ENCODE data around the gene C6orf120.
A peak's percentile ranks its signal among the peaks of the same experiment; 100 is the strongest.
"Not testable (repeated sequence)": the region's sequence is repeated elsewhere in the genome, so short reads cannot be mapped to it uniquely, and the experiment has no call there.

C6orf120 gene

GRCh38 chr6:169677096-169677495 lies 24.8 kb upstream of the C6orf120 start:
- no peak overlapping the region for H3K4me3 ChIP-seq (ENCODE audit: low read depth in 1 of 2, low read length in 2 of 2)
- peaks cover 4 to 12% of the 10 kb centered on the region in 2 donors for H3K4me1 ChIP-seq (ENCODE audit: control insufficient read depth in 1 of 2, insufficient read depth in 2 of 2, low read length in 2 of 2)
- H3K27me3 ChIP-seq (ENCODE audit: control insufficient read depth in 1 of 2, insufficient read depth in 2 of 2, low read length in 2 of 2): no peaks in the 10 kb centered on the region

DNA sequence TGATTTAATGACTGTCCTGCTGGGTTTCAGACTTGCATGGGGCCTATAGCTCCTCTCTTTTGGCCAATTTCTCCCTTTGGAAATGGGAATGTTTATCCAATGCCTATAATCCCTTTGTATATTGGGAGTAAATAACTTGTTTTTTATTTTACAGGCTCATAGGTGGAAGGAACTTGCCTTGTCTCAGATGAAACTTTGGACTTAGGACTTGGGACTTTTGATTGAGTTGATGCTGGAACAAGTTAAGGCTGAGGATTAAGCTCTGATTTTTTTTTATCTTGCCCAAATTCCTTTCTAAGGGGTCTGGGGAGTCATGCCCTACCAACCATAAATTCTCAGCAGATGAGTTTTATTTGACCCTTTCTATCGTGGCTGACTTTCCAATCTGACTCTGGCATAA lies 23.6 kb upstream of the C6orf120 start:
- peaks cover 4 to 12% of the 10 kb centered on the region in 2 donors for H3K4me1 ChIP-seq (ENCODE audit: control insufficient read depth in 1 of 2, insufficient read depth in 2 of 2, low read length in 2 of 2)
- H3K9me3 ChIP-seq (ENCODE audit: control insufficient read depth in 1 of 2, low read length in 2 of 2): no peaks in the 10 kb centered on the region
- H3K27me3 ChIP-seq (ENCODE audit: control insufficient read depth in 1 of 2, insufficient read depth in 2 of 2, low read length in 2 of 2): no peaks in the 10 kb centered on the region
- H3K4me3 ChIP-seq (ENCODE audit: low read depth in 1 of 2, low read length in 2 of 2): no peak overlapping the region
- H3K36me3 ChIP-seq (ENCODE audit: control insufficient read depth in 1 of 2, insufficient read depth in 2 of 2, low read length in 2 of 2): peaks cover 3 to 9% of the 10 kb centered on the region in 2 donors
- no peak overlapping the region for H3K9ac ChIP-seq (ENCODE audit: low read depth in 1 of 2, low read length in 2 of 2)
- no peak overlapping the region for H3K27ac ChIP-seq (ENCODE audit: low read depth, low read length)

More at GRCh38 chr6:169677096-169677495, 24.8 kb upstream of the C6orf120 start:
- H3K36me3 ChIP-seq (ENCODE audit: control insufficient read depth in 1 of 2, insufficient read depth in 2 of 2, low read length in 2 of 2): peaks cover 3 to 9% of the 10 kb centered on the region in 2 donors
- H3K9me3 ChIP-seq (ENCODE audit: control insufficient read depth in 1 of 2, low read length in 2 of 2): no peaks in the 10 kb centered on the region
- H3K27ac ChIP-seq (ENCODE audit: low read depth, low read length): no peak overlapping the region
- H3K9ac ChIP-seq (ENCODE audit: low read depth in 1 of 2, low read length in 2 of 2): no peak overlapping the region

GRCh38 chr6:169684056-169684455 lies 17.9 kb upstream of the C6orf120 start:
- no peaks in the 10 kb centered on the region for H3K27me3 ChIP-seq (ENCODE audit: control insufficient read depth in 1 of 2, insufficient read depth in 2 of 2, low read length in 2 of 2)
- peaks cover 8 to 16% of the 10 kb centered on the region in 2 donors for H3K9me3 ChIP-seq (ENCODE audit: control insufficient read depth in 1 of 2, low read length in 2 of 2)
- no peak overlapping the region for H3K4me3 ChIP-seq (ENCODE audit: low read depth in 1 of 2, low read length in 2 of 2)
- no peak overlapping the region for H3K9ac ChIP-seq (ENCODE audit: low read depth in 1 of 2, low read length in 2 of 2)
- peaks cover 8 to 30% of the 10 kb centered on the region in 2 donors for H3K36me3 ChIP-seq (ENCODE audit: control insufficient read depth in 1 of 2, insufficient read depth in 2 of 2, low read length in 2 of 2)
- no peaks in the 10 kb centered on the region for H3K4me1 ChIP-seq (ENCODE audit: control insufficient read depth in 1 of 2, insufficient read depth in 2 of 2, low read length in 2 of 2)
- H3K27ac ChIP-seq (ENCODE audit: low read depth, low read length): no peak overlapping the region

GRCh38 chr6:169685860-169686259 lies 16.1 kb upstream of the C6orf120 start:
- Histone ChIP-seq H3K36me3 (ENCODE audit: control insufficient read depth in 1 of 2, insufficient read depth in 2 of 2, low read length in 2 of 2) (peaks cover 9 to 30% of the 10 kb centered on the region in 2 donors), H3K4me1 (ENCODE audit: control insufficient read depth in 1 of 2, insufficient read depth in 2 of 2, low read length in 2 of 2) (no peaks in the 10 kb centered on the region), H3K27ac (ENCODE audit: low read depth, low read length) (no peak overlapping the region), H3K4me3 (ENCODE audit: low read depth in 1 of 2, low read length in 2 of 2) (no peak overlapping the region), H3K9ac (ENCODE audit: low read depth in 1 of 2, low read length in 2 of 2) (no peak overlapping the region), H3K9me3 (ENCODE audit: control insufficient read depth in 1 of 2, low read length in 2 of 2) (peaks cover 8 to 16% of the 10 kb centered on the region in 2 donors), H3K27me3 (ENCODE audit: control insufficient read depth in 1 of 2, insufficient read depth in 2 of 2, low read length in 2 of 2) (no peaks in the 10 kb centered on the region)

GRCh38 chr6:169689287-169689686 lies 12.6 kb upstream of the C6orf120 start:
- Histone ChIP-seq H3K9me3 (ENCODE audit: control insufficient read depth in 1 of 2, low read length in 2 of 2) (peaks cover 11 to 16% of the 10 kb centered on the region in 2 donors), H3K27me3 (ENCODE audit: control insufficient read depth in 1 of 2, insufficient read depth in 2 of 2, low read length in 2 of 2) (no peaks in the 10 kb centered on the region), H3K9ac (ENCODE audit: low read depth in 1 of 2, low read length in 2 of 2) (no peak overlapping the region), H3K36me3 (ENCODE audit: control insufficient read depth in 1 of 2, insufficient read depth in 2 of 2, low read length in 2 of 2) (peaks cover 6 to 21% of the 10 kb centered on the region in 2 donors), H3K27ac (ENCODE audit: low read depth, low read length) (no peak overlapping the region), H3K4me1 (ENCODE audit: control insufficient read depth in 1 of 2, insufficient read depth in 2 of 2, low read length in 2 of 2) (no peaks in the 10 kb centered on the region), H3K4me3 (ENCODE audit: low read depth in 1 of 2, low read length in 2 of 2) (no peak overlapping the region)

GRCh38 chr6:169691260-169691659 lies 10.7 kb upstream of the C6orf120 start:
- peaks cover 5 to 6% of the 10 kb centered on the region in 2 donors for H3K9me3 ChIP-seq (ENCODE audit: control insufficient read depth in 1 of 2, low read length in 2 of 2)
- no peak overlapping the region for H3K27ac ChIP-seq (ENCODE audit: low read depth, low read length)
- no peaks in the 10 kb centered on the region for H3K4me1 ChIP-seq (ENCODE audit: control insufficient read depth in 1 of 2, insufficient read depth in 2 of 2, low read length in 2 of 2)
- H3K27me3 ChIP-seq (ENCODE audit: control insufficient read depth in 1 of 2, insufficient read depth in 2 of 2, low read length in 2 of 2): no peaks in the 10 kb centered on the region
- peaks cover 6 to 18% of the 10 kb centered on the region in 2 donors for H3K36me3 ChIP-seq (ENCODE audit: control insufficient read depth in 1 of 2, insufficient read depth in 2 of 2, low read length in 2 of 2)
- no peak overlapping the region for H3K4me3 ChIP-seq (ENCODE audit: low read depth in 1 of 2, low read length in 2 of 2)
- no peak overlapping the region for H3K9ac ChIP-seq (ENCODE audit: low read depth in 1 of 2, low read length in 2 of 2)

DNA sequence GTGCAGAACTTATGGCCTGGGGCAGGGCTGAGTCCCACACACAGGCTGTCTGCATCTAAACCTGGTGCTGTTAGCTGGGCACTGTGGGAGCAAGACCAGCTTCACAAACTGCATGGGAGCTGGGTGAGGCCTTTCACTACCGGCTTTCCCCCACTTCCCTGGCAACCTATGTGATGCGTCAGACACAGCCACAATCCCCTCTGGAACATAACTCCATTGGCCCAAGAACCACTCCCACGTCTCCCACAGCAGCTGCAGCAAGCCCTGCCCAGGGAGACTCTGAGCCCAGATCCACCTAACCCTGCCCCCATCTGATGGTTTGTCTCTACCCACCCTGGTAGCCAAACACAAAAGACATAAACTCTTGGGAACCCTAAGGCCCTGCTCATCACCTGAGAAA lies 9.4 kb upstream of the C6orf120 start:
- no peak overlapping the region for H3K9ac ChIP-seq (ENCODE audit: low read depth in 1 of 2, low read length in 2 of 2)
- H3K36me3 ChIP-seq (ENCODE audit: control insufficient read depth in 1 of 2, insufficient read depth in 2 of 2, low read length in 2 of 2): peaks cover 6 to 8% of the 10 kb centered on the region in 2 donors
- H3K27ac ChIP-seq (ENCODE audit: low read depth, low read length): no peak overlapping the region
- no peaks in the 10 kb centered on the region for H3K4me1 ChIP-seq (ENCODE audit: control insufficient read depth in 1 of 2, insufficient read depth in 2 of 2, low read length in 2 of 2)
- peaks cover 0 to 6% of the 10 kb centered on the region in 2 donors for H3K9me3 ChIP-seq (ENCODE audit: control insufficient read depth in 1 of 2, low read length in 2 of 2)
- no peak overlapping the region for H3K4me3 ChIP-seq (ENCODE audit: low read depth in 1 of 2, low read length in 2 of 2)
- H3K27me3 ChIP-seq (ENCODE audit: control insufficient read depth in 1 of 2, insufficient read depth in 2 of 2, low read length in 2 of 2): no peaks in the 10 kb centered on the region

GRCh38 chr6:169695131-169695530 lies 6.8 kb upstream of the C6orf120 start:
- no peak overlapping the region for H3K4me3 ChIP-seq (ENCODE audit: low read depth in 1 of 2, low read length in 2 of 2)
- peaks cover under 1 to 2% of the 10 kb centered on the region in 2 donors for H3K4me1 ChIP-seq (ENCODE audit: control insufficient read depth in 1 of 2, insufficient read depth in 2 of 2, low read length in 2 of 2)
- peaks cover 0 to 6% of the 10 kb centered on the region in 2 donors for H3K9me3 ChIP-seq (ENCODE audit: control insufficient read depth in 1 of 2, low read length in 2 of 2)
- H3K27ac ChIP-seq (ENCODE audit: low read depth, low read length): no peak overlapping the region
- no peak overlapping the region for H3K9ac ChIP-seq (ENCODE audit: low read depth in 1 of 2, low read length in 2 of 2)
- peaks cover 0 to 7% of the 10 kb centered on the region in 2 donors for H3K36me3 ChIP-seq (ENCODE audit: control insufficient read depth in 1 of 2, insufficient read depth in 2 of 2, low read length in 2 of 2)
- H3K27me3 ChIP-seq (ENCODE audit: control insufficient read depth in 1 of 2, insufficient read depth in 2 of 2, low read length in 2 of 2): no peaks in the 10 kb centered on the region

DNA sequence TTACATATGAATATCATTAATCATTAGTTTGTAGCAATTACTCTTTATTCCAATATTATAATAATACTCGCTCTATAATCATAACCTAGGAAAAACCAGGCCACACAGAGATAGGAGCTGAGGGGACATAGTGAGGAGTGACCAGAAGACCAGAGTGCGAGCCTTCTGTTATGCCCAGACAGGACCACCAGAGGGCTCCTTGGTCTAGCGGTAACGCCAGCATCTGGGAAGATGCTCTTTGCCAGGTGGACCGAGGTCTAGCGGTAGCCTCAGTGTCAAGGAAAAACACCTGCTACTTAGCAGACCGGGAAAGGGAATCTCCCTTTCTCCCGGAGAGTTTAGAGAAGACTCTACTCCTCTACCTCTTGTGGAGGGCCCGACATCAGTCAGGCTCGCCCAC lies 4.8 kb upstream of the C6orf120 start:
- not testable (repeated sequence) for H3K9me3 ChIP-seq (ENCODE audit: control insufficient read depth in 1 of 2, low read length in 2 of 2); H3K36me3 ChIP-seq (ENCODE audit: control insufficient read depth in 1 of 2, insufficient read depth in 2 of 2, low read length in 2 of 2); H3K4me3 ChIP-seq (ENCODE audit: low read depth in 1 of 2, low read length in 2 of 2); H3K27ac ChIP-seq (ENCODE audit: low read depth, low read length); H3K9ac ChIP-seq (ENCODE audit: low read depth in 1 of 2, low read length in 2 of 2); H3K27me3 ChIP-seq (ENCODE audit: control insufficient read depth in 1 of 2, insufficient read depth in 2 of 2, low read length in 2 of 2)
- peaks cover 10 to 12% of the 10 kb centered on the region in 2 donors for H3K4me1 ChIP-seq (ENCODE audit: control insufficient read depth in 1 of 2, insufficient read depth in 2 of 2, low read length in 2 of 2)

DNA sequence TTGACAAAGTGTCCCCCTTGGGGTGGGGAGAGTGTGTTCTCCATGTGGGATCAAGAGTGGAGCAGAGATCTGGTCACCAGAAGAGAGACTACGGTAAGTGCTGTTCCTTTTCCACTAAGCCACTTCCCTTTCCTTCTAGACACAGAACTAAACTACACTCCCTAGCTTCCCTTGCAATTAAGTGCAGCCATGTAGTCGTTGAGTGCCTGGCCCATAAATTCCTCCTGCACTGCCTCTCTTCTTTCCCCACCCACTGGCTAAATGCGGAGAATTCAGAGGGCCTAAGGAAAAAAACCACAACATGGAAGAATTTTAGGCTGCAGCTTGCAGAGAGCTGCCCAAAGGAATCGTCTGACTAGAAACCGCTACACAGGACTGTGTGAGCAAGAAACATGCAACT lies 1.6 kb upstream of the C6orf120 start:
- H3K9me3 ChIP-seq (ENCODE audit: control insufficient read depth in 1 of 2, low read length in 2 of 2): peaks cover 0 to 2% of the 10 kb centered on the region in 2 donors
- H3K4me1 ChIP-seq (ENCODE audit: control insufficient read depth in 1 of 2, insufficient read depth in 2 of 2, low read length in 2 of 2): peaks cover 29 to 39% of the 10 kb centered on the region in 2 donors
- H3K4me3 ChIP-seq (ENCODE audit: low read depth in 1 of 2, low read length in 2 of 2): peak overlapping the region in 1 of 2 donors; percentile 32
- no peaks in the 10 kb centered on the region for H3K27me3 ChIP-seq (ENCODE audit: control insufficient read depth in 1 of 2, insufficient read depth in 2 of 2, low read length in 2 of 2)
- peaks cover 0 to 12% of the 10 kb centered on the region in 2 donors for H3K36me3 ChIP-seq (ENCODE audit: control insufficient read depth in 1 of 2, insufficient read depth in 2 of 2, low read length in 2 of 2)
- peak overlapping the region in 1 of 2 donors; percentile 2 for H3K9ac ChIP-seq (ENCODE audit: low read depth in 1 of 2, low read length in 2 of 2)
- no peak overlapping the region for H3K27ac ChIP-seq (ENCODE audit: low read depth, low read length)
